Measurements from ENCODE around the gene PIP5KL1. TPM values are rescaled to one million over a fixed set of nuclear protein-coding genes. Genes with fewer than 3 reads are reported as not detected.
"Not testable (repeated sequence)": the region's sequence is repeated elsewhere in the genome, so short reads cannot be mapped to it uniquely, and the experiment has no call there.

The PIP5KL1 gene
- polyA plus RNA-seq, 12 donors: 0.83 to 4.1 (median 2.4) TPM; not detected in 2

DNA sequence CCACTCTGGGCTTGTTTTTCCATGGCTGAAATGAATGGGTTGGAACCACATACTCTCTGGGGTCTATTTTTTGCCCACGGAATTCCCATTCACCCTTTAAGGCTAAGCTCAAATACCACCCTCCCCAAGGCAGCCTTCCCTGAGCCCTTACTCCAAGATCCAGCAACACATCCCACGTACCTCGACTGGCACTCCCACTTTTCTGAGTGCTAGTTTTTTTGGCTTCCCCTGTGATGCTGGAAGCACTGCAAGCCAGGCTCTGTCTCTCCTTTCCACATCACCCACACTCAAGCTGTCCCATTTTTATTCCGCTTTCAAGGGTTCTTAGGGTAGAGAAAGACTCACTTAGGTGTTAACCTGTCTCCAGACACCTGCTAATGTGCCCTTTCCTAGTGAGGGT is 37.2 kb downstream of the PIP5KL1 start:
- DNase-seq: no peak

DNA sequence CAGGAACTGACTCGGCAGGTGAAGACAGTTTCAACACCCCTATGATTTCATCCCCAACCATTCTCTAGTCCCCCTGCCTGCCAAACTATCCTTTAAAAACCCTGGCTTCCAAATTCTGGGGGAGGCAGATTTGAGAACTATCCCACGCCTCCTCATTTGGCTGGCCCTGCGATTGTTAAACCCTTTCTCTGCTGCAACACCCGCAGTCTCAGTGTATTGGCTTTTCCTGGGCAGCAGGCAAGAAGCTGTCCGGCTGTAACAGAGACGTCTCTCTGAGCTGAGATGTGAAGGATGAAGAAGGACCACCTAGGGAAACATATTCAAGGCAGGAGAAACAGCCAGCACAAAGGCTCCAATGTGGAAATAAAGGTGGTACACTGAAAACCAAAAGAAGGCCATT is 37.7 kb downstream of the PIP5KL1 start:
- no peak for DNase-seq

DNA sequence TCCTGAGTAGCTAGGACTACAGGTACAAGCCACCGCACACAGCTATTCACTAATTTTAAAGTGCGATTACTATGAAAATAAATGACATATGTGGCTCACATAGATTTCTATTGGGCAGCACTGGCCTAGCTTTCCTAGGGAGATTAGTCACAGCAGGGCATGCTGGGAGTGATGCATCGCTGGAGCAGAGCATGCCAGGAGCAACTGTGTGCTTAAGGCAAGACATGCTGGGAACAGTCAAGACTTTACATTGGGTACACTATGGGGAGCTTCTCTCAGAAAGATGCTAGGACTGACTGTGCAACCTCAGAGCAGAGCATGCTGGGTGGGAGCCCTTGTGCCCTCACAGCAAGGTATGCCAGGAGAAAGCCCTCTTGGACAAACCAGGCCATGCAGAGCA is 40.5 kb downstream of the PIP5KL1 start:
- DNase-seq: no peak

DNA sequence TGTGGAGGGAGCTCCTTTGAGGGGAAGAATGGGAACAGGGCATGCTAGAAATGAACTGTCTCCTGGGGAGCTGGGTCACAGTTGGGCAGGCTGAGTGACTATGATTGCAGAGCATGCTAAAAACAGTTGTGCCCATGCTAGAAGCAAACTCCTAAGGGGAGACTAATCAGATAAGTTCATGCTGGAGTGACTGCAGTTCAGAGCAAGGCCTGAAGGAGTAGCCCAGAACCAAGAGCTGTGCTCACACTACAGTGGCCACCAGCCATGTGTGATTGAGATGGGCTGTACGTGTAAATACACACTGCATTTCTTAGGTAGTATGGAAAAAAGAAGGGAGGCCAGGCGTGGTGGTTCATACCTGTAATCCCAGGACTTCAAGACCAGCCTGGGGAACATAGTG is 42.8 kb downstream of the PIP5KL1 start:
- DNase-seq: no peak

DNA sequence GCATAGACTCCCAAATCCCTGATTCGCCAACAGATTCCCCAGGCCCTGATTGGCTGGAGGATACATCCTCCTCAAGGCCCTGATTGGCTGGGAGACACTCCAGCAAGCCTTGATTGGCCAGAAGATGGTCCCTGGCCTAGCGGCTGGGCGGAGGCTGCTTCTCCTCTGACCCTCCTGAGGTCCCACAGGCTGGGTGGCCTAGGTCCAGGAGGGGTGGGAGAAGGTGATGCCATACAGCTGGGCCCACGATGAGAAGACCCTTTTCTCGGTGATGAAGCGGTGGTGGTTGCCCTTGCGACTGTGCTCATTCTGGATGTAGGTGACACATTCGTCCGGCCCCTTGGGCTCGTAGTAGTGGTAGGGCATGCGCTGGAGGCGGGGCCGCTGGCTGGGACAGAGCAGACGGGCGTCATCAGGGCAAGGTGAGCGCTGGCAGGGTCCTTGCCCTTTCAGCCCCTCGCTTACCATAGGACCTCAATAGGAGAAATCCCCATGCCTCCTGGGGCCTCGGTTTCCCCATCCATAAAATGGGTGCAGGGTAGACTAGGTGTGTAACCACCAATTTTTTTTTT is 44.1 kb downstream of the PIP5KL1 start:
- no peak for DNase-seq

DNA sequence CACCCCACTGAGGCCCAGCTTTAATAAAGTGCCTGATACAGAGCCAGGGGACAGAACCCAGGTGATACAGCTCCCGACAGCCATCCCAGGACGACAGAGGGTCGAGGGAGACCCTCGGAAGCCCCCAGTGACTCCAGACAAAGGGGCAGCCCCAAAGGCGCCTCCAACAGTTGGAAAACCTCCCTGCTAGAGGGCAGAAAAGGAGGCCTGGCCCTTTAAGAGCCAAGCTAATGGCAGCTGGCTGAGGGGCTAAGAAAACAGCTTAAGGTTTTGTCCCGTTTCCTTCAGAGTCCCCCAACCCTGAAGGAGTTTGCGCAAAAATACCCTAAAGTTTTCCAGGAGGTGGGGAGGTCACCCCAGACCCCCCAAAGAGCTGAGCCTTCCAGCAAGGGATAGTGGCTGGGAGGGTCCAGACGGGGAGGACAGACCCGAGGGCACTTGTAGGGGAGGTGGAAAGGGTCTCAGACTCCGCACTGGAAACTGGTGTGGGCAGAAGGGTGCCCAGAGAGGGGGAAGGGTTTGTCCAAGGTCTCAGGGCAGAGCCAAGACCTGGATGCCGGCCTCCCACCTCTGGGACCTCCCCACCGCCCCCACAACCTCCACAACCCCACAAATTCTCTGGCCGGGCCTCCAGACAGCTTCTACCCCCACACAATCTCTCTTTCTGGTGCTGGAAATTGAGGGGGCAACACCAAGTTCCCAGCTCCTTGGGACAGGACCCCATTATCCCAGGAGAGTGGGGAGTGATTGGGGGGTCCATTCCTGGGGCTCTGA is 44.9 kb downstream of the PIP5KL1 start:
- no peak for DNase-seq

DNA sequence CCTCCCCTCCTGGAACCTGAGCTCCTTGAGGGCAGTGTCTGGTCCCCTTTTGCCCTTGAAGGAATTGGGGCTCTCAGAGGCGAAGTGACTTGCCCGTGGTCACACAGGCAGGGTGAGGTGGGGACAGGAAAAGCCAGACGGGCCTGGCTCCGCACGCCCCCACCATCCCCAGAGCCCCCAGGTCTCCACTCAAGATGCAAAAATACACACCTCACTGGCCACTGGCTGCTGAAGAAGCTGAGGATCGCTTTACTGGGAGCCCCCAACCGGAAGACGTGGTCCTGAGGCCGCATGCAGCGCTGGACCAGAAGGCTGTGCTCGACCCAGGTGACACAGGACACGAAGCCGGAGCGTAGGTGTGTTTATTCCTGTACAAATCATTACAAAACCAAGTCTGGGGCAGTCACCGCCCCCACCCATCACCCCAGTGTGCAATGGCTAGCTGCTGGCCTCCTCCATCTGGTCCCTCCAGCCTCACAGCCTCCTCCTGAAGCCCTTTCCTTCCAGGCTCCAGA is 45.5 kb downstream of the PIP5KL1 start:
- no peak for DNase-seq

DNA sequence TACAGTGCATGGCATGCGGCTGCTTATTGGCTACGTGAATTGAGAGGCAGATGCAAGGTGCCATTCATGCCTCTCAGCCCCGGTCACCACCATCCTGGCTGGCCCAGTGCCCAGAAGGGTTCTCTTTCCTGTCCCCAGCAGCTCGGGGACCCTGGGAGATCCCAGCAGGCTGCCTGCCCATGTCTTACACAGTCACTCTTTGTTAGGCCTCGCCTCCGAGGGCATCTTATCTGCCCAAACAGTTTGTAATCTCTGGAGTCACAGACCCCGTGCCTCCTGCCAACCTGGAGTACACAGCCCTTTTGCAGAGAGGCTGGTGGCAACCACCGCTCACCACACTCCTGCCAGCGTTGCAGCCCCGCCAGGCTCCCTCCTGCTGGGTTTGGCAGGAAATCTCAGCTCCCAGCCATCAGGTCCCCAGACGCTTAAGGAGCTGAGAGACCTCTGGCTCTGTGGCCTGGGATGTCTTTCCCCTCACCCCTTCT is 46.1 kb downstream of the PIP5KL1 start:
- DNase-seq: no peak

DNA sequence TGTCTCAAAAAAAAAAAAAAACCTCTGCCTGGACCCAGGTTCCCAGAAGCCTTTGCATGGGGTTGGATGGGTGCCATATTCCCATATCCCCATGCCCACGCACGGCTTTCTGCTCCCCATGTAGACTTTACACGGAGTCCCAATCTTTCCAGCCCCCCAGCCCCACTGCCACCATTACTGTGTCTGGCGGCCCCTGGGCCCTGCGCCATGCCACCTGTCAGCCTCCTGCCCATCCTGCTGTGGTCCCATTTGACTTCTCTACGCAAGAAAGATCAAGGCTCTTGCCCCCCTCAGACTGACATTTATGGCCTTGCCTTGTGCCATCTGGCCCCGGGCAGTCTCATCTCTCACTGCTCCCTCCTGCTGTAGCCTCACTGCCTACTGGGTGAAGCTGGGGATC is 46.6 kb downstream of the PIP5KL1 start:
- no peak for DNase-seq

DNA sequence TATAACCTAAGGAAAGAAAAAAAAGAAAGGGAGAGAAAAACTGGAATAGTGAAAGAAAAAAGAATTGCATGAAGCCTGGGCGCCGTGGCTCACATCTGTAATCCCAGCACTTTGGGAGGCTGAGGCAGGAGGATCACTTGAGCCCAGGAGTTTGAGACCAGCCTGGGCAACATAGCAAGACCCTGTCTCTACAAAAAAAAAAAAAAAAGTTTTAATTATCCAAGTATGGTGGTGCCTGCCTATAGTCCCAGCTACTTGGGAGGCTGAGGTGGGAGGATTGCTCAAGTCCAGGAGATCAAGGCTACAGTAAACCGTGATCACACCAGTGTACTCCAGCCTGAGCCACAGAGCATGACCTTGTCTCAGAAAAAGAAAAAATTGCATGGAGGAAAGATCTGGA is 48.9 kb downstream of the PIP5KL1 start:
- DNase-seq: not testable (repeated sequence)

DNA sequence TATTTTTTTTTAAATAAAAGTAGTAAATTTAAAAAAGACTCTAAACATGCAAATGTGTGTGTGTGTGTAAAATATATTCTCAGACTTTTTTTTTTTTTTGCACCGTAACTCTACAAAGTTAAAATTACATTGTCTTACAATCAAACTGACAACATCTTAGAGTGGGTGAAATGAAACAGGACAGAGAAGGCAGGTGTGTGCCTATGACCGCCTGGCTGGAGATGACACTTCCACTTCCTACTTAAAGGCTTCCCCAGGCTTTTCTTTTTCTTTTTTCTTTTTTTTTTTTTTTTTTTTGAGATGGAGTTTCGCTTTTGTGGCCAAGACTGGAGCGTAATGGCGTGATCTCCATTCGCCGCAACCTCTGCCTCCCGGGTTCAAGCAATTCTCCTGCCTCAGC is 50.4 kb downstream of the PIP5KL1 start:
- DNase-seq: no peak

DNA sequence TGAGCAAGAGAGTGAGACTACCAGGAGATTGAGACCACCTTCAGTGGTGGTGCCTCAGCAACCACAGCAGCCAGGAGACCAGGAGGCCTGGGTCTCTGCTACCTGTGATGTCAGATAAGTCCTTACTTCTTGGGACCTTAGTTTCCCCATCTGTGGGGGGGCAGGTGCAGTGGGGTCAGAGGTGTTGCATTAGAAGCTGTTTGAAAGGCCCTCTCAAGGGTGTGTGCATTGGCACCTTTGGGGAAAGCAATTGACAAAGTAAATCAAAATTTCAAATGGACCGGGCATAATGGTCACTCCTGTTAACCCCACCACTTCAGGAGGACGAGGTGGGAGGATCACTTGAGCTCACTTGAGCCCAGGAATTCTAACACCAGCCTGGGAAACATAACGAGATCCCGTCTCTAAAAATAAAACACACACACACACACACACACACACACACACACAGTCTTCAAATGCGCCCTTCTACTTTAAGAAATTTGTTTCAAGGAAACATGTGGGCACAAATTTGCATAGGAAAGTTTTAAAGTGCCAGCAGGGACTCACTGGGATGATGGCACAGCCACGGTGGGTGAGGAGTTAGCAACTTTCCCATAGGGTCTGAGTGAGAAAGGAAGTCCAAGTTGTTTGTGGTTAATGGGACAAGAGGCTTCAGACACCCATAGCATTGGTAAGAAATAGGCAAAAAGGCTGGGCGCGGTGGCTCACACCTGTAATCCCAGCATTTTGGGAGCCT is 51.8 kb downstream of the PIP5KL1 start:
- no peak for DNase-seq

DNA sequence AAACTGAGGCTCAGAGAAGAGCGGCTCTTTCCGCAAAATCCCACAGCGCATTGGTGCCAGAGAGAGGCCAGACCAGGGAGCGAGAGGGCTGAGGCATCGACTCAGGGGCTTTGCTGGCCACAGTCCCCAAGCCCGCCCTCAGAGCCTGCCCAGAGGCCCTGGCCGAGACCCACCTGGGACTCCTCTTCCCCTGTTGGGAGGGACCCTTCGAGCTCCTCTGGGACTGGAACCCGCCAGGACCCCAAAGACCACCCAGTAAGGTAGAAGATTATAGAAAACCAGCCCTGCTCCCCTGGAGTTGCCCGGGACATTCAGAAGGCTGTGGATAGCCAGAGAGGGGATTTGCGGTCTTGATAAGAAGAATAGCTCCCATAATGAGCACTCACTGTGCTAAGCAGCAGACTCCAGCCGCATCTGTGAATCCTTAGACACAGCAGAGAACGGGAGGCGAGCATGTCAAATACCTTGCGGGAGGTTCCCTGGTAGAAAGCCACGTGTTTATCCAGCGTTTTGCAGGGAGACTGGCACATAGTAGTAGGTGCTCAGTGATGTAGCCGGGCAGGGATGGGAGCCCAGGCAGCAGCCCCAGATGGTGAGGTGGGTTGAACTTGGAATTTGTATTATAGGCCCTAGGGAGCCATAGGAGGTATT is 52.5 kb downstream of the PIP5KL1 start:
- no peak for DNase-seq

DNA sequence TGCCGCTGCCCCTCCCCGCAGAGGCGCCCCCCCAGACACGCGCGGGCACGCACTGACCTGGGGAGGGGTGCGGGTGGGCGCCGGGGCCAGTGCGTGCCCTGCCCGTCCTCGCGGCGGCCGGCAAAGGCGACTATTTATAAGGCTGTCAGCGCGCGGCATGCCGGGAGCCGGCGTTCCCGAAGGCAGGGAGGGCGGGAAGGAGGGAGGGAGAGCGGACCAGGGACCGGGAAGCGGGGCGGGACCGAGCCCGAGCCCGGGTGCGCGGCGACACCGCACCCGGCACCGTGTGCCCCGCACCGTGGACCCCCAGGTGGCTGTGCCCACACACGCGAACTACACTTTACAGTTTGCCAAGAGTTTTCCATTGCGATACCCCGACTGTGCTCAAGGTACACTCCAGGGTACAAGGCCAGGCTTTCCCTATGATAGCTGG is 53.0 kb downstream of the PIP5KL1 start, which contains the start of gene AK1:
AK1 (minus strand) TSS at position 110 of the 433 bp plus-strand sequence. CDS start 3,058 bp downstream, outside the sequence.
- DNase-seq: no peak

DNA sequence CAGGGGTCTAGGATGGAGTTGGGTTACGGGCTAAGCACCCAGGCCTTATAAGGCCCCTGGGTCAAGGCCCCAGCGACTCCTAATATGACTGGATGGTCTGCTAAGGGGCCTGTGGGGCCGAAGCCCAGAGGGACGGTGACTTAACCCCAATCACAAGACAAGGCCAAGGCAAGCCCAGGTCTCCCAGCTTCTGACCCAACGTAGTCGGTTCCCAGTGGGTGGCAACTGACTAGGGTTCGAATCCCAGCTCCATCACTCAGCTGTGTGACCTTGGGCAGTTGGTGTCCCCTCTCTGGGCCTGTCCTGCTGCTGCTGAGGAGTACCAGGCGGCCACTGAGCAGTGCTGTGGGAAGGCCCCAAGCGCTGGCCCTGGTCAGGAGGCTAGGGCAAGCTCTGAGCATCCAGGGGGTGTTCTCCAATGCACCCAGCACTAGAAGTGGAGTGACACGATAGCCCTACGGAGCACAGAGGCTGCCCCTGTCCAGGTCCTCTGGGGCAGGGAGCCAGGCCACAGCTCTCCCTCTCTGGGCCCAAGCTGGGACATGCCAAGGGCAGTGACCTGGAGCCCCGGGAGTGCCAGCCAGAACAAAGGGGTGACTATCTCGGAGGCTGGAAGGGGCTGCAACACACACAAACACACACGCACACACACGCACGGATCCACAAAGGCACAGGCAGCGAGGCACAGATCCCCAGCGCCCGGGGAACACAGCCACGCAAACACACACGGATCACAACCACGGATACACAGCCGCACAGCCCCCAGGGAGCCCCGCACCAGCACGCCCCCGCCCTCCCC is 53.6 kb downstream of the PIP5KL1 start:
- no peak for DNase-seq

DNA sequence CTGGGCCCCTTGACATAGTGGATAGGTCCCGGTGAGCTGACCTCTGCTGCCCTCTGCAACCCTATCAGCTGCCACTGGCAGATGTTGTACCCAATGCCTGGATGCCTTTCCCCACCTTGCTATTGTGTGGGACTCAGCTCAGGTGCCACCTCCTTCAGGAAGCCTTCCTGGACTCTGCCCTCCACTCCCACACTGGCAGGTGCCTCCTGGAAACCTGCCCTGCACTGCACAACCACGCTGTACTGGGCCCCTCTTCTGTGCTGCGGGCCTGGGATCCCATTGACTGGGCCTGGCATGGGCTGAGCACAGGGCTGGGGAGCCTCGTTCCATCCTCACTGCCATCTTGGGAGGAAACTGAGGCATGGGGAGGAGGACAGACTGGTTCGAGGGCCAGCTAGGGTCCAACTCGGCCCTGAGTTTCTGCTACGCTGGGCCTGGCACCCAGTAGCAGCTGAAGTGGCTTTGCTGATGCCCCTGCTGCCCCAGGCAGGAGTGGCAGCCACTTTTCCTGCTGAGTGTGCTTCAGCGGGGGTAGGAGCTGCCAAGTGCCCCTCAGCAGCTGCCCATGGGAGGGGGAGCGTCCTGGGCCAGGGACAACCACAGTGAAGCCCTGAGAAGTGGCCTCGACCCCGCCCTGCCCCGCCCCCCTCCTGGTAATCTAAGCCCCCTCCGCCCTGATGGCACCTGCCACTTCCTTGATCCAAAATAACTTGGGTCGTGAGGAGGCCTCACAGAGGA is 54.4 kb downstream of the PIP5KL1 start:
- no peak for DNase-seq

DNA sequence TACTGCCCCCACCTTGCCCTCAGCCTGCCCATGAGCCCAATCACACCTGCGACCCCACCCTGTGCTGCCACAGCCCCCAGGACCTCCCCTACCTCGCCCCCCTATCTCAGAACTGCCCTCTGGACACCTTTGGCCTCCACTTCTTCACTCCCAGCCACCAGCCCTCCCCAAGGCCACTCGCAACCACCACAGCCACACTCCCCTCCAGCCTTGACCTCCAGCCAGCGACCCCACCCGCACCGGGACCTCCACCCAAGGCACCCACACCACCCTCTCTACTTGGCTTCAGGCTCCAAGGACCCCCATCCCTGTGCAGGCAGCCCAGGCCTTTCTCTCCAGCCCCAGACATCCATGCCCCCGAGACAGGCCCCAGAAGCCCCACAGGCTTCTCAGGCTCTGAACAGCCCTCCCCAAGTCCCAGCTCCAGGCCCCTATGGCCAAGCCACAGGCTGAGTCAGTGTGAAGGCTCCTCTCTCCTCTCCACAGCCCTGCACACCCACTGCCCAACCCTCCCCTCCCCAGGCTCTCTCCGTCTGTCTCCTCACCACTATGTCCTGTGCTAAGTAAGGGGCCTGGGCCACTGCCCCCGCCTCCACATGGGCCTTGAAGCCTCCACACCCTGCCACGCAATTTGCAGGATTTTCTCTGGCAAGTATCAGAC is 55.1 kb downstream of the PIP5KL1 start:
- no peak for DNase-seq

DNA sequence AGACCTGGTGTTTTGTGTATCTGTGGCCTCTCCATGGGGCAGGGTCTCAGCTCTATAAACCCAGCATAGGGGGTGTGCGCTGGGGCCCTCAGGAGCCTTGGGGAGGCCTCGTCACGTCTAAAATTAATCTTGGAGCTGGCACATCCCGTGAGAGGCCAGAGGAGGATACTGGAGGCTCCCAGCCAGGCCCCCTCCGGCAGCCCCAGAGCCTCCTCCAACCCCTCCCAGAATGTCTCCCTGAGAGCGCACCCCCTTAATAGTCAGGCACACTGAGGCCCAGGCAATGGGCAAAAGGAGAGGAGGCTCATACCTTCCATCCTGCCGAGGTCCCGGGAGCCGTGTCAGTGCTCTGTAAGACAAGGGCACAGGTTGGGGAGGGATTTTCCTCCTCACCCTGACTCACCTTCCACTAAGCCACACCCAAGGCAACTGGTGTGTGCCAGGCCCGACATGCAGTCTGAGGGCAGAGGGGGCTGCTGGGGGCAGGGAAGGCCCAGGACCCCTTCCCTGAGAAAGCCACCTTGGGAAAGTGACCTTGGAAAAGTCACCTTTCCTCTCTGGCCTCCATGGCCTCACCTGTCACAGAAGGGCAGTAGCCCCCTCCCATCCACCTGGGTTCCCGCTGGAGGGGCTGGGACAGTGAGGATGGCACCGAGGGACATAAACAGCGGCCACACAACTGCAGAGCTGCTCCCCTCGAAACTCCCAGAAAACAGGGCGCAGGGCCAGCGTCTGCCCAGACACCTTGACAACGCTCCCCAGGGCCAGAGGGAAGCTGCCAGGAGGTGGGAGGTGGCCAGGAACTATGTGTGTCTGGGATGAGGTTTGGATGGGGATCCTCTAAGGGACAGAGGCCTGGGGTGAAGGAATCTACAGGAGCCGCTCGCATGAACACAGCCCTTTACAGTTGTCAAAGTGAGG is 56.0 kb downstream of the PIP5KL1 start:
- DNase-seq: no peak

DNA sequence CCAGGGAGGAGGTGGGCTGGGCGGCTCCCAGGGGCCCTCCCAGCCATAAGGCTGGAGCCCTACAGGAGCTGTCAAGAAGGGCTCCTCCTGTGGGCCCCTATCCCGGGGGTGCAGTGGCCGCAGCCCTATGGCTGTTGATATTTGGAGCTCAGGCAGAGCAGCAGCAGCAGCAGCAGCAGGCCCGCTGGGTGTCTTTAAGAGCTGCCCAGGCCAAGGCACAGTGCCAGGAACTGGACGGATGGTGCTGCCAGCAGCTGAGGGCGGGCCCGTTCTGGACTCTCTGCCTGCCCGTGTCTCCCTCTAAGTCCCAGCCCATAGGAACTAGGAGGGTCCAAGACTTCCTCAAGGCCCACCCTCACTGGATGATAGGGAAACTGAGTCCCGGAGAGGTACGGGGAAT is 56.7 kb downstream of the PIP5KL1 start:
- DNase-seq: no peak
